Esophagus squamous epithelium (tissue), 4 donors: ENCODE data around the gene CIRBP.

Experiments used
- CTCF ChIP-seq, 6 experiments: fragments of 450-650 bp in 4 of 6; fragments of 200-600 bp in 2 of 6; sonication (generic) in 2 of 6; IDR thresholded peaks; one replicate each; pipeline ENCODE4 v1.5.1; 2016 to 2019; ENCODE audit warnings: antibody characterized with exemption in 6 of 6, mild to moderate bottlenecking in 4 of 6, moderate library complexity in 4 of 6
- POLR2A ChIP-seq, 4 donors: fragments of 450-650 bp; IDR thresholded peaks; one replicate each; pipeline ENCODE4 v1.6.1; 2017; ENCODE audit warnings: antibody characterized with exemption in 4 of 4, mild to moderate bottlenecking in 4 of 4, moderate library complexity in 3 of 4

- TF ChIP-seq POLR2A (IDR thresholded peaks at IDR 0.05): no peak
- no peak for TF ChIP-seq CTCF (IDR thresholded peaks at IDR 0.05)
These were observed 29.7 kb upstream of the CIRBP start for GRCh38 chr19:1239420-1239795.
